A549 treated with RU486 at 1 μM for 4 hours (cell line): ENCODE measurements around the gene C1QL2. TPM values are rescaled to one million over a fixed set of nuclear protein-coding genes. Genes with fewer than 3 reads are reported as not detected.

ENCODE experiments used
- total RNA-seq: library from RNA; stranded (reverse); fragments of 200-300 nt; extraction: Qiagen RNA extraction; gene quantifications from 5 replicates; pipeline ENCODE4 v1.2.3, GENCODE V29; 2022; ENCODE audit warnings: low read depth

The C1QL2 gene
- 0.07 to 0.15 TPM (median 0.11 TPM) in 4 of 5 replicates, not detected in the other for total RNA-seq

DNA sequence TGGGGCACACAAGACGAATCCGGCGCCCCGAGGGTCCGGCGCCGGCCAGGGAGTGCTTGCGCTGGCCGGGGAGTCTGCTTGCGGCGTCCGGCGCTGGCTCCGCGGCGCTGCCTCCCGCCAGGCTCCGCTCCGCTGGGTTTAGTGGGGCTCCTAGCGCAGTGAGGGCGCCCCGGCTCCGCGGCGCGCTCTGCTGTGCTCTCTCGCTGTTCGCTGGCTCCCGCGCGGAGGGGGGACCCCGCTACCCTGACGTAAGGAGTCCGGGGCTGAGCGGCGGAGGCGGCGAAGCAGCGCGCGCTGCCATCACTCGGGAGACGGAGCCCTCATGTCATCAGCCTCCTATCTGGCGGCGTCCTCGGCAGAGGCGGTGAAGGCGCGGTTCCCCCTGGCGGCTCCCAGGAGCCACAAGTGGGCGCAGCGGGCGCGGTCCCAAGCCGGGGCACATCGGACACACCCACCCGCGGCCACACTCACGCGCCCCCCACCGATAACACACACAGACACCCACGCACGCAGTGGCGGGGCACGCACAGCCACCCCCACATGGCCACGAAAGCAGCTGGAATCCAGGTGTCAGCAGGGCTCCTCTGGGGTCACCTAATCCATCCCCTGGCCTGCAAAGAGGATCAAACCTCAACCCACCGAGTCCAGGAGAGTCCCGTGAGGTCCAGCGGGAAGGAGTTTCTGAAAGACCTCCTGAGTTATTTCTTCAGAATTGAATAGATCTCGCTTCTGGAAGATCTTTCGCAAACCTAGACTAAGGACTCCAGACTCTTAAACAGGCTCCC lies at the start of gene C1QL2:
TSS of gene C1QL2 (minus strand) at position 189 of the 785 bp plus-strand sequence. CDS start 482 bp downstream, outside the sequence.

Other genes starting within 250 kb of the C1QL2 start
- 0.08 to 0.23 TPM in 2 of 5 replicates, not detected in the others for gene MARCO, start 216.6 kb downstream of the C1QL2 start, total RNA-seq
- 34.1 to 46.9 TPM (median 41.3 TPM) in 5 replicates for gene STEAP3, start 65.1 kb upstream of the C1QL2 start, total RNA-seq
- 8.7 to 15.4 TPM (median 12.9 TPM) in 5 replicates for gene C2orf76, start 208.1 kb upstream of the C1QL2 start, total RNA-seq
- 398 to 558 TPM (median 406 TPM) in 5 replicates for gene DBI, start 208.2 kb upstream of the C1QL2 start, total RNA-seq